Activated naive CD4-positive, alpha-beta T cell (primary cell): ENCODE results near the gene AADACL4.

Experiments used
- DNase-seq, 4 experiments: peaks; one replicate each; lab custom pipeline; 2025; lab: John Stamatoyannopoulos, UW

The AADACL4 gene

DNA sequence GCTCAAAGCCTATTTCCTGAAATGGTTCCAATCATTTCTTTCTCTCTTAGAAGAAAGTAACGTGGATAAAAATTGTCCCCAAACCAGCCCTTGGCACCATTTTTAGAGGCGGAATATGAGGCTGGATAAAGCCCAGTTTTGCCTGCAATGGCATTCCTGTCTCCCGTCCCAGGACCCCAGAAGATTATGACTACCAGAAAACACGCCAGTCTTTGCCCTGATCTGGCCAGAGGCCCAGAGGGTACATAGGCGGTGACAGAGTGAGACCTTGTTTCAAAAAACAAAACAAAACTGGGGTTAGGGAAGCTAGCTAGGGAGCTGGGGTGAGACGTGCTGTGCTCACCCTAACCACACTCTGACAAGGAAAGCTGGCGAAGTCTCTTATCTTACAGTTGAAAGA is at the start of gene AADACL4:
Gene AADACL4, plus strand, starts transcription at position 301 of the 400 bp plus-strand sequence. CDS start 462 bp downstream, outside the sequence.
- DNase-seq, result no peak

- no peak for DNase-seq
These were observed 49.4 kb upstream of the AADACL4 start for GRCh38 chr1:12594490-12594889.

DNA sequence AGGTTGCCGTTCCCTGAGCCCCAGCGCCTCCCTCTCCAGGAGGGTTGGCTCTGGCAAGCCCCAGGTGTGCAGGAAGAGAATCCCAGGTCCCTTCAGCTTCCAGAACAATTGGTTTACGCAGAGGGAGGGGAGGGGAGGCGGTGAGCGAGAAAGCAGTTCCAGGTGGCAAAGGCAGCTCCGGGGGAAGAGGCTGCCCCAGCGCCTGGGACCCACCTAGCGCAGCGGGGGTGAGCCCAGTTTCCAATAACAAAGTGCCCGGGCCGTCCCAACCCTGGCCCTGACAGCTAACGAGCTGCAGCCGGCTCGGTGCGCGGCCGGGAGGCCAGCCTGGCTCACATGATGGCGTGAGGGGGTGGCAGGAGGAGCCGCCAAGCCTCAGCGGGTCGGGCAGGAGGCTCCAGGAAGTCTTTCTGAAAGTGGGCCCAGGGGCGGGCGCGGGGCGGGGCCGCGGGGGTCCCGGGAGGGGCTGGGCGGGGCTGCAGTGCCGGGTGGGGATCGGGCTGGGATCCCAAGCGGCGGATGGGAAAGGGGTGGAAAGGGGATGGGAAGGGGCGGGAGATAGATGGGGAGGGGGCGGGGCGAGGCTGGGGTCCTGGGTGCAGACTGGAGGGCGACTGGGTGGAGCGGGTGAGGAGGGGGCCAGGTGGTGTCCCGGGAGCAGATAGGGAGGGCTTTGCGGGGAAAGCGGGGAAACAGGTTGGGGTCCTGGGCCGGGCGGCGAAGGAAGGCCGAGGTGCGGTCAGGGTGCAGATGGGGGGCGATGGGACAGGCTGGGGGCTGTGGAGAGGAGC is 48.7 kb upstream of the AADACL4 start:
- peak in 1 of 4 experiments; percentile 12 for DNase-seq

DNA sequence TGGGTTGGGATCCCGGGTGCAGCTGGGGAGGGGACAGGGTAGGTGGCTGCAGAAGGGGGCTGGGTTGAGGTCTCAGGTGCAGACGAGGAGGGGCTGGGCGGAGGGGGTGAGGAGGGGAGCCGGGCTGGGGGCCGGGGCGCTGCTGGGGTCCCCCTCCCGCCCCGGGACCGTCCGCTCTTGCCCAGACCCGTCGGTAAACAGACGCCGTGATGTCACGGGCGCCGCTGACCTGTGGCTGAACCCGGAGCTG is 48.2 kb upstream of the AADACL4 start:
- DNase-seq, result no peak

DNA sequence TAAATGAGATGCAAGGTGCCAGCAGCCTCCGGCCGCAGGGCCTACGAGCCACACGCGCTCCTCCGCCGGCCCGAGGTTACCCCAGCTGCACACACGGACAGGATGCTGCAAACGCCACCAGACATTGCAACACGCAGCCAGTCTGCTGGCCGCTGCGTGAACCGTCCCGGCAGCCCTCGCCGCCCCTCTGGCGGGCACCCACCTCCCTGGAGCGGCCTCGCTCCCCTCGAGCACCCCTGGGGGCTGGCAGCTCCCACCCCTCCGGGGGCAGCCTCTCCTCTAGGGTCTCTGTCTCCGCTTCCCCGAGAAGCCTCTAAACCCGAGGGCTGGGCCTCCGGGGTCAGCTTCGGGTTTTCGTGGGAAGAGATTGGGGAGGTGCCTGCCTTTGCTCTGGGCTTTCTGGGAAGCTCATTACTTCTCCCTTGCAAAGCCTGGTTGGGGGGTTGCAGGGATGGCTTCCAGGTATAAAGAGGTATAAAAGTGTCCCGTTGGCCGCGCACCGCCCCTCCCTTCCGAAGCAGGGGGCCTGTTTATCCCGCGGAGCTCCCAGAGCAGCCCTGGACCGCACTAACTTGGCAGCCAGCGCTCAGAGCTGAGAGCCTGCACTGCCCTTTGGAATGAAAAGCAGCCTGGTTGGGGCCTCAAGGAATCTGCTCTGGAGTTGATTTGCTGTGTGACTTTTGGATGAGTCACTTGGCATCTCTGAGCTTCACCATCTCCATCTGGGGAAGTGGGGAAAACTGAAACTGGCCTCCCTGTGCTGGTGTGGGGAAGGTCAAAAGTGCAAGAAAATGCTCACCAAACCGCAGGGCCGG is 47.7 kb upstream of the AADACL4 start:
- no peak for DNase-seq

DNA sequence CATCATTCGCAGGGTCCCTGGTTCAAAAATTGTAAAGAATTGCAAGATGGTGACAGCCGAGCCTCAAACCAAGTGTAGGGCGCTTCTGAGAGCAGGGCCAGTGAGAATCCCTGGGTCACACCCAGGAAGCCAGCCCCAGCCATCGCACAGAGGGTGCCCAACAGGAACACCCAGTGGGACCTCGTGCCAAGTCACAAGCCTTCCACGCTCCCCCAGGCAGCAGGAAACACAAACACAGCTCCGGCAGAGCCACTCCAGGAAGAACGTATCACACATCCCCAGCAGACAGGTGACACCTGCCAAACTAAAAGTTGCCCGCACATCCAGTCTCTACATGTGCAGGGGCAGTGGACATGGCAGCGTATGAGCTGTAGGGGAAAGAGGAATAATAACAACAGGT is 46.1 kb upstream of the AADACL4 start:
- no peak for DNase-seq

GRCh38 chr1:12598974-12599373 is 44.9 kb upstream of the AADACL4 start:
- no peak for DNase-seq

GRCh38 chr1:12599657-12600056 is 44.2 kb upstream of the AADACL4 start:
- DNase-seq, result no peak

GRCh38 chr1:12600335-12600734 is 43.5 kb upstream of the AADACL4 start:
- no peak for DNase-seq

GRCh38 chr1:12600880-12601633 is 42.8 kb upstream of the AADACL4 start:
- DNase-seq, result peak in 2 of 4 experiments; percentile 13 to 45

DNA sequence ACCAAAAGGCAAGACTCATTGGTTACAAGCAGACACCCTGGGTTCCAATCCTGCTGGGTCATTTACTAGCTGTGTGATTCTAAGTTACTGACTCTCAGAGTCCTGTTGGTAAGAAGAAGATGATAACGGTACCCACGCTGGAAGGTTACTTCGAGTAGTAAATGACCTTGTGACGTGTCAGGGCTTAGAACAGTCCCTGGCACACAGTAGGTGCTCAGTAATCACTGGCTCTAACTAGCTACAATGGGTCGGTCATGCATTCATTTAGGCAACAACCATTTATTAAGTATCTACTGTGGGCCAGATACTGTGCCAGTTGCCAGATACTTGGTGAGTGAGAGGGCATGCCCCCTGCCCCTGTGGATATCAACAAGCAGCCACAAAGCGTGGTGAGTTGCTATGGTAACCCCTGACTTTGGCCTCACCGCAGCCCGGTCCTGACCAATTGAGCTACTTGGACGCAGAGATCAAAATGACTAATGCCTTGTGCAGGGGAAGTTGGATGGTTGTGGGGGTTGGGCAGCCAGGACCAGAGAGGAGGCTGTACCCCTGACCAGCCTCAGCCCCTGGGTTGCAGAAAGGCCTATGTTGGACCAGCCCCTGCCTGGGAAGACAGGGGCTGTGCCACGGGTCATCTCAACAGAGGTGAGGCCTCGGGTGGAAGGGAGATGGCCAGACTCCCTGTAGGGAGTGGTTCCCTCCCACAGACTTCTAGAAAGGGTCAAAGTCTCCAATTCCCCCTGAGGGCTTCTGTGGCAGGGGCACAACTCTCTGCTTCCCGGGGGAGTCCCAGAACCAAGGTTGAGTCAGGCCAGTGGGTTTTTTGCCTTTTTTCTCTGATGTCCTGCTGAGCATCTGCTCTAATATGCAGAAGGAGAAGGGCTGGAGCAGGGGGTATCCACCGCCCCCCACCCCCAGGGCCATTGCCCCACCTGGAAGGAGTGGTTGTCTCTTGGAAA is 41.9 kb upstream of the AADACL4 start:
- no peak for DNase-seq

DNA sequence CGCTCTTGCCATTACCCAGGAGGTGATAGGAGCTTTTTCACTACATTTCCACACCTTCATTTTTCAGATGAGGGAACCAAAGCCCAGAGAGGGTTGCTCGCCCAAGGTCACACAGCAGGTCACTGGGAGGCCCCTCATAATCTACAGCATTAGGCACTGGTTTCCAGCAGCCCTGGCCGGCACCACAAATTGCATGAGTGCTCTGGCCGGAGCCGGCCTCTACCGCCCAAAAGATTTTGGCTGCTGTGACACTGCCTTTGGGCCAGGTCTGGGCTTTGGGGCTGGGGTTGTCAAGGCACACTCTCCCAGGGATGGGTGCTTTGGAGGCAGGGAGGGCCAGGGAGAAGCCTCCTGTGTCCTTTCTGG is 41.2 kb upstream of the AADACL4 start:
- no peak for DNase-seq

GRCh38 chr1:12603224-12603623 is 40.7 kb upstream of the AADACL4 start:
- DNase-seq, result no peak

GRCh38 chr1:12604114-12604874 is 39.6 kb upstream of the AADACL4 start:
- peak in 1 of 4 experiments; percentile 17 for DNase-seq

- DNase-seq, result no peak
These were observed 38.9 kb upstream of the AADACL4 start for GRCh38 chr1:12604986-12605385.

- no peak for DNase-seq
These were observed 36.6 kb upstream of the AADACL4 start for GRCh38 chr1:12607263-12607662.

DNA sequence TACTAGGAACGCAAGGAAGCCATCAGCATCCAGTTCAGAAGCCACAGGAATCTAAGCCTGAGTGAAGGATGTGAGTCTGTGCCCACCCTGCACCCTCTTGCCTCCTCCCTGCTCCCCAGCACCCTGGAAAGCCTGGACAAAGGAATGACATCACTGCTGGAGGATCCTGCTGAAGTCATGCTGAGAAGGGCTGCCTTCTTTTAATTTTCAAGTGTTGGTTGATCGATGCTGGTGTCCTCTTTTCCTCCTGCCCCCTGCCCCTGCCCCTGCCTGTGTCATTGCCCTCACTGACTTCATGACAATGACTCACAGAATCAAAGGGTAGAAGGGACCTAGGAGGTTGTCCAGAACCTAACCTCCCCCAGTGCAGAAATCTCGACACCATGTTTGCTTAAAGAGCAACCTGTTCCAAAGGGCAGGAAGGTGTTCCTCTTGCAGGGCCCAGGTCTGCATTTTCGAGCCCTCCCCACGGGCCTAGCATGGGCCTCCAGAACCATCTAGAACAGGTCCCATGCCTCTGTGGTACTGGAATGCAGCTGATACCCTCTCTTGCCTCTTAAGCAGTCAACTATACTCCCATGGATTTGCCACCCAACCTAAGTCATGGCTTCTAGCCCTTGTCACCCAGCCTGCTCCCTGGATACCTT is 35.5 kb upstream of the AADACL4 start:
- no peak for DNase-seq

- no peak for DNase-seq
These were observed 34.3 kb upstream of the AADACL4 start for GRCh38 chr1:12609469-12610003.

GRCh38 chr1:12610305-12610935 is 33.5 kb upstream of the AADACL4 start:
- DNase-seq, result no peak

DNA sequence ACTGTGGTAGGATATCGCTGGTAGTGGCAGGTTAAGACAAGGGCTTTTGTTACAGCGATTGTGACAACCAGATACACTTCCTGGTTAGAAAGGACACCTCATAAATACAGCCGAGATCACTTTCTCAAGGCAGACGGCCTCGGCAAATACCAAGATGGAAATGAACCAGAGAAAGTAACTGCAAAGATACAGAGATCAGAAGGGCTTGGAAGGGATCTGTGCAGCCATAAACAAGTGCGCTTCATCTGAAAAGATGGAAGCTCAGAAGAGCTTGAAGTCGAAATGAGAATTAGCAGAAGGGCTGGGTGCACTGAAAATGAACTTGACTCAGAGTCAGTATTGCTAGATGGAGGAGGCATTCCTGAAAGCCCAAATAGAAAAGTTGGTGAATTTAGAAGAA is 32.9 kb upstream of the AADACL4 start:
- DNase-seq, result no peak
